ENCODE data around the gene PMPCA.

- TF ChIP-seq CTCF (optimal IDR thresholded peaks at IDR 0.05 in 1 of 3, IDR thresholded peaks at IDR 0.05 in 1 of 3, conservative IDR thresholded peaks at IDR 0.05 in 1 of 3; ENCODE audit: extremely low read depth in 1 of 3, insufficient read depth in 2 of 3, low read length in 3 of 3) (no peak), EZH2 (IDR thresholded peaks at IDR 0.05; ENCODE audit: low read length) (no peak)
Measured at GRCh38 chr9:136437430-136437829, 27.0 kb downstream of the PMPCA start.

All from keratinocyte (primary cell).